HG02763 (cell line): ENCODE measurements around the gene SDC3.

Experiments
- ATAC-seq: cut with Tn5 transposase; IDR thresholded peaks from one replicate; pipeline ENCODE4 v1.9.1; 2021; ENCODE audit warnings: mild to moderate bottlenecking, moderate library complexity; ENCODE audit not compliant: unreplicated experiment

SDC3 gene

GRCh38 chr1:30905403-30905802 lies 3.2 kb downstream of the SDC3 start:
- ATAC-seq, result no peak

GRCh38 chr1:30904962-30905335 lies 3.6 kb downstream of the SDC3 start:
- ATAC-seq, result no peak

GRCh38 chr1:30904191-30904961 lies 4.2 kb downstream of the SDC3 start:
- ATAC-seq, result no peak

- ATAC-seq, result no peak
Measured at GRCh38 chr1:30903343-30904034, 5.1 kb downstream of the SDC3 start.

- no peak for ATAC-seq
Measured at GRCh38 chr1:30902593-30903290, 5.8 kb downstream of the SDC3 start.

GRCh38 chr1:30901798-30902581 lies 6.6 kb downstream of the SDC3 start:
- no peak for ATAC-seq

- ATAC-seq, result no peak
Measured at GRCh38 chr1:30900931-30901560, 7.5 kb downstream of the SDC3 start.

GRCh38 chr1:30900486-30900885 lies 8.1 kb downstream of the SDC3 start:
- no peak for ATAC-seq

GRCh38 chr1:30899577-30900389 lies 8.8 kb downstream of the SDC3 start:
- ATAC-seq, result no peak

GRCh38 chr1:30898031-30898815 lies 10.3 kb downstream of the SDC3 start:
- ATAC-seq, result no peak

- ATAC-seq, result no peak
Measured at GRCh38 chr1:30896905-30897304, 11.7 kb downstream of the SDC3 start.

- no peak for ATAC-seq
Measured at GRCh38 chr1:30895944-30896660, 12.5 kb downstream of the SDC3 start.

- no peak for ATAC-seq
Measured at GRCh38 chr1:30895382-30895943, 13.1 kb downstream of the SDC3 start.

GRCh38 chr1:30894508-30894973 lies 14.0 kb downstream of the SDC3 start:
- ATAC-seq, result no peak

- ATAC-seq, result no peak
Measured at GRCh38 chr1:30893776-30894507, 14.6 kb downstream of the SDC3 start.

GRCh38 chr1:30892671-30893073 lies 15.9 kb downstream of the SDC3 start:
- no peak for ATAC-seq

- ATAC-seq, result no peak
Measured at GRCh38 chr1:30891227-30891552, 17.4 kb downstream of the SDC3 start.
